GM12801 (cell line): ENCODE data around the gene TIGAR.

Experiments used
- CTCF ChIP-seq: IDR thresholded peaks from one replicate; pipeline ENCODE4 v1.5.1; 2011; ENCODE audit warnings: control low read depth; ENCODE audit not compliant: insufficient read length; ENCODE audit errors: extremely low read depth

Gene TIGAR

GRCh38 chr12:4331842-4332241, 10.8 kb downstream of the TIGAR start:
- TF ChIP-seq CTCF, result no peak

GRCh38 chr12:4346931-4347330, 25.9 kb downstream of the TIGAR start:
- no peak for TF ChIP-seq CTCF

GRCh38 chr12:4353785-4354208, 32.8 kb downstream of the TIGAR start:
- no peak for TF ChIP-seq CTCF

- no peak for TF ChIP-seq CTCF
Observed at GRCh38 chr12:4355156-4356040, 34.4 kb downstream of the TIGAR start.

- TF ChIP-seq CTCF, result no peak
Observed at GRCh38 chr12:4356041-4356327, 35.0 kb downstream of the TIGAR start.

GRCh38 chr12:4366090-4366489, 45.1 kb downstream of the TIGAR start:
- TF ChIP-seq CTCF, result no peak

GRCh38 chr12:4369548-4369947, 48.5 kb downstream of the TIGAR start:
- TF ChIP-seq CTCF, result no peak
